Vagina (tissue), 2 donors: ENCODE results near the gene CFAP45.

ENCODE experiments used
- CTCF ChIP-seq, 3 experiments: fragments of 450-650 bp in 2 of 3; fragments of 200-600 bp in 1 of 3; sonication (generic) in 1 of 3; IDR thresholded peaks; one replicate each; pipeline ENCODE4 v1.5.1; 2017 to 2019; ENCODE audit warnings: antibody characterized with exemption in 3 of 3, mild to moderate bottlenecking in 2 of 3, moderate library complexity in 2 of 3
- POLR2A ChIP-seq, 2 donors: fragments of 450-650 bp; IDR thresholded peaks; one replicate each; pipeline ENCODE4 v1.6.1; 2017; ENCODE audit warnings: antibody characterized with exemption in 2 of 2, mild to moderate bottlenecking in 2 of 2, moderate library complexity in 2 of 2
- POLR2AphosphoS5 ChIP-seq, 2 donors: sonication (generic); formaldehyde crosslinking; IDR thresholded peaks; one replicate each; pipeline ENCODE4 v1.9.0; 2017; ENCODE audit warnings: antibody characterized with exemption in 2 of 2, mild to moderate bottlenecking in 2 of 2, low read depth in 1 of 2; ENCODE audit not compliant: insufficient read depth in 1 of 2

- TF ChIP-seq POLR2A (IDR thresholded peaks at IDR 0.05) (no peak), CTCF (IDR thresholded peaks at IDR 0.05) (no peak), POLR2AphosphoS5 (IDR thresholded peaks at IDR 0.05; ENCODE audit: insufficient read depth in 1 of 2, low read depth in 1 of 2) (no peak)
These were observed 38.4 kb upstream of the CFAP45 start for GRCh38 chr1:159938211-159938852.
